Stimulated activated memory B cell treated with anti-CD40 and anti-IgM and Interleukin-4, amounts not matched to agents 10 μg/mL and 1 μg/mL and 100 μg/mL, for 72 hours (primary cell): ENCODE data around the gene PRR11.
"Not testable (repeated sequence)": the region's sequence is repeated elsewhere in the genome, so short reads cannot be mapped to it uniquely, and the experiment has no call there.

Experiments used
- ATAC-seq: fragments of 150-1000 bp; cut with Tn5 transposase; 2 replicates; pipeline ENCODE4 v1.10.0; 2021
- H3K27ac Mint-ChIP-seq: one replicate; pipeline ENCODE4 v1.8.0; 2022; ENCODE audit warnings: mild to moderate bottlenecking, mixed read lengths
- H3K27me3 Mint-ChIP-seq: one replicate; pipeline ENCODE4 v1.8.0; 2022; ENCODE audit warnings: mixed read lengths
- H3K36me3 Mint-ChIP-seq: one replicate; pipeline ENCODE4 v1.8.0; 2022; ENCODE audit warnings: mixed read lengths
- H3K4me1 Mint-ChIP-seq: one replicate; pipeline ENCODE4 v1.8.0; 2022; ENCODE audit warnings: mixed read lengths
- H3K4me3 Mint-ChIP-seq: one replicate; pipeline ENCODE4 v1.8.0; 2022; ENCODE audit warnings: mild to moderate bottlenecking, moderate library complexity, mixed read lengths
- H3K9me3 Mint-ChIP-seq: one replicate; pipeline ENCODE4 v1.8.0; 2022; ENCODE audit warnings: mixed read lengths

PRR11 gene

DNA sequence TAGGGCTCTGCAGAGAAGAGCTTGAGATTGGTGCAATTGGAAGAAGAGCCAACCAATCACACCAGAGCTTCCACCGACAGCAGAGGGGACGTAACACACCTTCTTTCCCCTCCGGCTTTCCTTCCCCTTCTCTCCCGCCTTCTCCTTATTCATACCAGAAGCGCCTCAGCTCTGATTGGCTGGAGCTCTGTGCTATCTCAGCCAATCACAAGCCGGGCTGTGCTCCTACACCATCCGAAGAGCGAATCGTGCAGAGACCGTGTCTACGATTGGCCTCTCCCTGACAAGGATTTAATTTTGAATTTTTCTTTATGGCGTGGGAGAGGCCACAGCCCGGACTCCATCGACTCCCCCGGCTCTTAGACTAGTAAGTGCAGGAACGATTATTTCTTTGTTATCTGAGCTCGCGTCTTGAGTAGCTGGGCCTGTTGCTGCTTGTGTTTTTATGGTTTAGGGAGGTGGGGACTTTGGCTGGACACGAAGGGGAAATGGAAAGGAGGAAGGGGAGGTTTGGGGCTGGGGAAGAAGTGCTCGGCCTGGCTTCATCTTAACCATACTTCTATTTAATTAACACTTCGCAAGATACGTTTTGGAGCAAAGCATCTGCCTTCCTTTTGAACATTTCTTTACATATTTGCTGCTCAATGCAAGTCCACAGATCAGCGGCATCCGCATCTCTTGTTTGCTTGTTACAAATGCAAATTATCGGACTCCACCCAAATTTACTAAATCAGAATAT, at the start of gene PRR11:
PRR11 (plus strand) TSS at position 308 of the 739 bp plus-strand sequence. CDS start 14,007 bp downstream, outside the sequence.
- H3K27ac Mint-ChIP-seq = no peak within 1 kb of the TSS

DNA sequence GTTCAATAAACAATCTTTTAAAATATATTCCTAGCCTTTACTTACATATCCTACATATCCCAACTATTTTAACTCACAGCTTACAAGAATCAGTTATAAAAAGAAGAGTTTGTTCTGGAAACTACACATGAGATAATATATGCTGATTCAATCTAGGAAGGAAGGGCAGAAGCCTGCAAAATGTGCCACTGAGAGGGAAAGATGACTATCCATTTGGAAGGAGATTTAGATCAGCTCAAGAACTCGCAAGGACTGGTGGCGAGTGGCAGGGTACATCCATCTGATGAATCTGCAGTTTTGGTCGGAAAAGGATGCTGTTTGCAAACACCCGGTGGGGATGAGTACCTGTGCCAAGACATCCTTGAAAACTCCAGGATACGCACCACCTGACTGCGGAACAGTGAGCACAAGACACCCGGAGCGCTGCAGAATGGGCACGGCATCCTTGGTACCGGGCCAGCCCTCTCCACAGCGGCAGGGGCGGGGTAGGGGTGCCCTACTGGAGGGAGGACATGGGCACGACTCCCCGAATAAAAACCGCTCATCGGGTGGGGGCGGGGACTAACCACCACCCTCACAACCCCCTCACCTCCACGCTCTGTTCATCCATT, 49.6 kb upstream of the PRR11 start:
- Mint-ChIP-seq H3K27ac (peak overlapping the region; percentile 87), H3K4me3 (peak overlapping the region; percentile 94), H3K27me3 (no peaks in the 10 kb centered on the region), H3K4me1 (peaks cover 31% of the 10 kb centered on the region), H3K9me3 (no peaks in the 10 kb centered on the region), H3K36me3 (peaks cover 19% of the 10 kb centered on the region)
- peak; percentile 71 for ATAC-seq

More for the DNA sequence above, at the start of gene PRR11:
- Mint-ChIP-seq H3K36me3 (no peaks in the 10 kb centered on the region), H3K4me3 (peak within 1 kb of the TSS; percentile 29), H3K4me1 (peaks cover 16% of the 10 kb centered on the region), H3K27me3 (no peaks in the 10 kb centered on the region), H3K9me3 (no peaks in the 10 kb centered on the region)
- ATAC-seq = peak; percentile 97

DNA sequence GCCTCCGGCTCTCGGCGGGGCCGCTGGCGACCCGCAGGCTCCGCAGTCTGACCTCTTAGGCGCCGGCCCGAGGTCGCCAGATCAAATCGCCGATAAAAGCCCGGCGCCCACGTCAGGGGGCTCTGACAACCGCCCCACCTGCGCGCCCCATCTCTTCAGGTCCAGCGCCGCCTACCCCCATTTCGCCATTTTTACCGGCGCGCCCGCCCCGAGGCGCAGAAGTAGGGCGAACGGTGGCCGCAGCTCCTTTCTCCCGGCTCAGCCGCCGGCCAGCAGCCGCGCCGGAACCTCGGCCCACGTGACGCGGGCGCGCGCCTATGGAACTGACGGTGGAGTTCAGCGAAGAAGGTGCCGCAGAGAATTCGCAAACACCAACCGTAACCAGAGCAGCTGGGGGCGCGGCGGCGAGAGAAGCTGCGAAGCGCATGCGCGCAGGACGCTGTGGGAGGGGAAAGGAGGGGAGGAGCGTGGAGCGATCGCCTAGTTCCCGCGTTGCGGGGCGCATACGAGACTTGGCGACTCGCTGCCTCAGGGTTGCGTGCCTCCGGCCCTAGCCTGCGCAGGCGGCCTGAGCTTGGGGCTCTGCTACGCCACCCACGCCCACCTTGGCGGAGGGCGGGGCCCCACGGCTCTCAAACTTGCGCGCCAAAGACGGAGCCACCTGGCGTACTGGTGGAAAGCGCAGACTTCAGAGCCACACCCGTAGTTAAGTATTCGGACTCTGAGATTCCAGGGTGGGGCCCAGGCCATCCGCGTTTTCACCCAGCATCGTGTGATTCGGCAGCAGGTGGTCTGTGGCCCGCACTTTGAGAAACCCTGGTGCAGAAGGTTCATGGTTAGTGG, 48.9 kb upstream of the PRR11 start, which contains the start of gene TRIM37:
TRIM37 (minus strand) TSS at position 418 of the 843 bp plus-strand sequence. CDS start 419 bp downstream, outside the sequence.
- peaks cover 26% of the 10 kb centered on the region for H3K4me1 Mint-ChIP-seq
- H3K27ac Mint-ChIP-seq = peak within 1 kb of the TSS; percentile 87
- peak within 1 kb of the TSS; percentile 94 for H3K4me3 Mint-ChIP-seq
- no peaks in the 10 kb centered on the region for H3K9me3 Mint-ChIP-seq
- H3K27me3 Mint-ChIP-seq = no peaks in the 10 kb centered on the region
- peaks cover 17% of the 10 kb centered on the region for H3K36me3 Mint-ChIP-seq
- ATAC-seq = peak; percentile 99

DNA sequence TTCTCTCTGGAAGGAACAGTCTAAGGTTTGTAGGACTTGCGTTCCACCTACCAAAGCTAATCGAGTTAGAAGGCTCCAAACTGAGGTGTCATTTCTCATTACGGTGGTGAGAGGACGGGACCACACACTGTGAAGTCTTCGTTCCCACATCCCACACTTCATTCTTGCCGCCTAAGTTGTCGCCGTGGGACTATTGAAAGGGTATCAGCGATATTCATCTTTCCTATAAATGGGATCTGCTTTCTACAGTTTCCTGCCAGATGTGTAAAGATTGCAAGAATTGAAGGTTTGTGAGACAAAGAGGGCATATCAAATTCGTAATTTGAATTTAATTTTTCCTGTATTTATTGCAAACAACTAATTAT, 48.3 kb upstream of the PRR11 start:
- ATAC-seq = no peak
- peaks cover 17% of the 10 kb centered on the region for H3K36me3 Mint-ChIP-seq
- H3K9me3 Mint-ChIP-seq = no peaks in the 10 kb centered on the region
- peaks cover 20% of the 10 kb centered on the region for H3K4me1 Mint-ChIP-seq
- peak overlapping the region; percentile 94 for H3K4me3 Mint-ChIP-seq
- no peaks in the 10 kb centered on the region for H3K27me3 Mint-ChIP-seq
- H3K27ac Mint-ChIP-seq = peak overlapping the region; percentile 87

DNA sequence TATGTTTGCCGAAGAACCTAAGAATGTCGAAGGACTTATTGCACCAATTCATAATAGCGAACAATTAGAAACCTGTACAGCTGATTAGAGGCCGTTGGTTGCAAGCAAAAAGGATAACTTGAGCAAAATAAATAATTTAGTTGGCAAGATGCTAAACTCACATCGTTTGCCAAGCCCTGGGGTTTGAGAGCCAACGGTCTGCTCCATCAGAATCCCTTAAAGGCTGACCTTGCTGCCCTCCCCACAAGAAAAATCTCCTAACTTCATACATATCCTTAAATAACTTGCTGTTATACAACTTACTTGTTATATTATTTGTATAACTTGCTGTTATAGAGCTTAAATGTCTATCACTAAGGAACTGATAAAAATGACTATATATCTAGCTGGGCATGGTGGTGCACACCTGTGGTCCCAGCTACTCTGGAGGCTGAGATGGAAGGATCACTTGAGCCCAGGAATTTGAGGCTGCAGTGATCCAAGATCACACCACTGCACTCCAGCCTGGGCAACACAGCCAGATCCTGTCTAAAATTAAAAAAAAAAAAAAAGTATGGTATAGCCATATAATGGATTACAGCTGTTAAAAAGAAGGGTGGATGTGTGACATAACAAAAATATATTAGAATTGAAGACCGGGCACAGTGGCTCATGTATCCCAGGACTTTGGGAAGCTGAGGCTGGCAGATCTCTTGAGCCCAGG, 47.0 kb upstream of the PRR11 start:
- Mint-ChIP-seq H3K9me3 (no peaks in the 10 kb centered on the region), H3K27ac (no peak overlapping the region), H3K4me1 (peaks cover 20% of the 10 kb centered on the region), H3K4me3 (no peak overlapping the region), H3K36me3 (peaks cover 17% of the 10 kb centered on the region), H3K27me3 (no peaks in the 10 kb centered on the region)
- ATAC-seq = no peak

DNA sequence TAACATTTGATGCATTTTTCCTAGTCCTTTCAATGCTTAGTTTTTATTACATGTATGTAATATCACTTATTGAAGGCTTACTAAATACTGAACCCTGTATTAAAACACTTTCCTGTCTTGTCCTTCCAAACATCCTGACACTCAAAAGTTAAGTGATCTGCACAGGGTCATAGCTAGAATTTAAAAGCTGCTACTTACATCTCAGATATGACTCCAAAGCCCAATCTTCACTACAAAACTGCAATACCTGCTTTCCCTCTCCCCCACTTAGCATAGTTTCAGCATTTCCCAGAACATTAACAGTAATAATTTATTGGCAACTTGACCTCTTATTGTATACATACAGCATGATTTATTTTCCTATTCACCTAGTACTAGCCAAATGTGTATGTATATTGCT, 44.6 kb upstream of the PRR11 start:
- no peak overlapping the region for H3K4me3 Mint-ChIP-seq
- H3K4me1 Mint-ChIP-seq = peaks cover 7% of the 10 kb centered on the region
- H3K27ac Mint-ChIP-seq = no peak overlapping the region
- peaks cover 11% of the 10 kb centered on the region for H3K36me3 Mint-ChIP-seq
- ATAC-seq = no peak
- H3K9me3 Mint-ChIP-seq = no peaks in the 10 kb centered on the region
- no peaks in the 10 kb centered on the region for H3K27me3 Mint-ChIP-seq

DNA sequence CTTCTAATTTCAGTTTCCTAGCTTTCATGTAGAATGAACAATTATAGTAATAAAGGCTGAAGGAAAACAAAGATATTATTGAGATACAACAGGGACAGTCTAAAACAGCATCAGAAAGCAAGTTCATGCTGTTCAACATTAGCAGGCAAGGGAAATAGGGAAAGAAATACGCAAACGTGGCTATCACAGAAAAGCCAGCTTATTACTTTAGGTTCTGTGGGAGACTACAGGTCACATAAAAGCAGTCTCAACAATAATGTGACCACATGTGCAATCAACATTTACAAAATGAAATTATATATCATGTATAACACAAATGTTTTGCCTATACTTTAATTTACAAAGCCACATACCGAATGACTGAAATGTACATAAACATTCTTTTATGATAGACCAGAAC, 44.0 kb upstream of the PRR11 start:
- no peak overlapping the region for H3K4me3 Mint-ChIP-seq
- peaks cover 6% of the 10 kb centered on the region for H3K4me1 Mint-ChIP-seq
- H3K27me3 Mint-ChIP-seq = no peaks in the 10 kb centered on the region
- no peak for ATAC-seq
- no peaks in the 10 kb centered on the region for H3K9me3 Mint-ChIP-seq
- H3K36me3 Mint-ChIP-seq = peaks cover 11% of the 10 kb centered on the region
- H3K27ac Mint-ChIP-seq = no peak overlapping the region

DNA sequence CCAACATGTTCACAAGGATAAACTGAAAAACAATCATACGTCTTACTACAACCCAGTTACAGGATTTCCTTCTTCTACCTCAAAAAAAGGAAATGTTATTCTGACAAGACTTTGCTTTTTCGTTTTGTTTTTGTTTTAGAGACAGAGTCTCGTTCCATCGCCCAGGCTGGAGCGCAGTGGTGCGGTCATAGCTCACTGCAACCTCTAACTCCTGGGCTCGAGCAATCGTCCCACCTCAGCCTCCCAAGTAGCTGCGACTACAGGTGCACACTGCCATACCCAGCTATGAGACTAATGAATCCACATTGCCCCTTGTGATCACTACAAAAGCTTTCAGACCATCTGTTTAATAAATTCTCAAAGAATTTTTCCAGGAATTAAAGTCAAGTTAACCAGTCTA, 40.1 kb upstream of the PRR11 start:
- H3K4me1 Mint-ChIP-seq = no peaks in the 10 kb centered on the region
- H3K27me3 Mint-ChIP-seq = no peaks in the 10 kb centered on the region
- ATAC-seq = no peak
- no peak overlapping the region for H3K4me3 Mint-ChIP-seq
- peaks cover 26% of the 10 kb centered on the region for H3K36me3 Mint-ChIP-seq
- no peaks in the 10 kb centered on the region for H3K9me3 Mint-ChIP-seq
- H3K27ac Mint-ChIP-seq = no peak overlapping the region

DNA sequence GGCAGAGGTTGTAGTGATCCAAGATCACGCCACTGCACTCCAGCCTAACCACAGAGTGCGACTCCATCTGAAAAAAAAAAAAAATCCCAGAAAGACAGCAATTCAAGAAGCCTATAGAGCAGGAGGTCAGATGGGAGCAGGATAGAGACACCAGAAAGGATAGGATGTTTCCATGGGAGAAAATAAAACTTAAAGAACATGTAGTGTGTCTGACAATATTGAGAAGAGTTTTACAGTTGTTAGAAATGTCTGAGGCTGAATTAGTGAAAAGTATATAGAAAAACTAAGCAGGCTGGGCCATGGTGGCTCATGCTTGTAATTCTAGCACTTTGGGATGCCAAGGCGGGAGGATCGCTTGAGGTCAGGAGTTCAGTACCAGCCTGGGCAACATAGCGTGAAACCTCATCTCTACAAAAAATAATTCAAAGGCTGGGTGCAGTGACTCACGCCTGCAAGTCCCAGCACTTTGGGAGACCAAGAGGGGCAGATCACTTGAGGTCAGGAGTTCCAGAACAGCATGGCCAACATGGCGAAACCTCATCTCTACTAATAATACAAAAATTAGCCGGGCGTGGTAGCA, 33.6 kb upstream of the PRR11 start:
- no peak for ATAC-seq
- Mint-ChIP-seq H3K27me3 (no peaks in the 10 kb centered on the region), H3K4me3 (no peak overlapping the region), H3K27ac (no peak overlapping the region), H3K9me3 (no peaks in the 10 kb centered on the region), H3K36me3 (peaks cover 19% of the 10 kb centered on the region), H3K4me1 (peaks cover 8% of the 10 kb centered on the region)

DNA sequence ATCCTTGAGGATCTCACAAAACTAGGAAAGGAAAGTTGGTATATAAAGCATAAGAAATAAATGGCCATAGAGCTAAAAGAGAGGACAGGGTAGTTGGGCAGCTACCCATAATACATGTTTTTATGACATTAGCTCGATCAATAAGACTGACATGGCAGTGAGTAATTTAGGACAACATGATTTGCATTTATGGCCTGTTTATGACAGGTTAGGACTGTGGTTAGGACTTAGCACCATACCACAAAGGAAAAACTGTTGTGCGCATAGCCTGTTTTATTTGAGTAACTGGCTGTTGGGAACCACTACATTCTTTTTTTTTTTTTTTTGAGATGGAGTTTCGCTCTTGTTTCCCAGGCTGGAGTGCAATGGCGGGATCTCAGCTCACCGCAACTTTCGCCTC, 30.9 kb upstream of the PRR11 start:
- H3K27ac Mint-ChIP-seq = no peak overlapping the region
- no peak for ATAC-seq
- H3K4me1 Mint-ChIP-seq = peaks cover 8% of the 10 kb centered on the region
- H3K4me3 Mint-ChIP-seq = no peak overlapping the region
- no peaks in the 10 kb centered on the region for H3K9me3 Mint-ChIP-seq
- no peaks in the 10 kb centered on the region for H3K27me3 Mint-ChIP-seq
- H3K36me3 Mint-ChIP-seq = peaks cover 19% of the 10 kb centered on the region

DNA sequence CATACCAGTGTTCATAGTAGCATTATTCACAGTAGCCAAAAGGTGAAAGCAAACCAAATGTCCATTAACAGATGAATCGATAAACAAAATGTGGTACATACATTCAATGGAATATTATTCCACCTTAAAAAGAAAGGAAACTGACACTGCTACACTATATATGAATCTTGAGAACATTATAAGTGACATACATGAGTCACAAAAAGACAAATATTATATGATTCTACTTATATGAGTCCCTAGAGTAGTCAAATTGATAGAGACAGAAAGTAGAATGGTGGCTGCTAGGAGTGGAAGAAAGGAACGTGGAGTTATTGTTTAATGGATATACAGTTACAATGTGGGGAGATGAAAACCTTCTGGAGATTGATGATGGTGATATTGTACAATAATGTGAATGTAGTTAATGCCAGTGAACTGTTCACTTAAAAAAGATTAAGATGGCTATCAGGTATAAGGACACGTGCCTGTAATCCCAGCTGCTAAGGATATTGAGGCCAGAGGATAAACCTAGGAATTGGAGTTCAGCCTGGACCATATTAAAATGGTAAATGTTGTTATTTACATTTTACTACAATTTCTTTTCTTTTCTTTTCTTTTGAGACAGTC, 28.6 kb upstream of the PRR11 start:
- peaks cover 19% of the 10 kb centered on the region for H3K36me3 Mint-ChIP-seq
- H3K9me3 Mint-ChIP-seq = no peaks in the 10 kb centered on the region
- H3K27me3 Mint-ChIP-seq = no peaks in the 10 kb centered on the region
- no peak for ATAC-seq
- no peak overlapping the region for H3K4me3 Mint-ChIP-seq
- H3K27ac Mint-ChIP-seq = no peak overlapping the region
- H3K4me1 Mint-ChIP-seq = peaks cover 8% of the 10 kb centered on the region

DNA sequence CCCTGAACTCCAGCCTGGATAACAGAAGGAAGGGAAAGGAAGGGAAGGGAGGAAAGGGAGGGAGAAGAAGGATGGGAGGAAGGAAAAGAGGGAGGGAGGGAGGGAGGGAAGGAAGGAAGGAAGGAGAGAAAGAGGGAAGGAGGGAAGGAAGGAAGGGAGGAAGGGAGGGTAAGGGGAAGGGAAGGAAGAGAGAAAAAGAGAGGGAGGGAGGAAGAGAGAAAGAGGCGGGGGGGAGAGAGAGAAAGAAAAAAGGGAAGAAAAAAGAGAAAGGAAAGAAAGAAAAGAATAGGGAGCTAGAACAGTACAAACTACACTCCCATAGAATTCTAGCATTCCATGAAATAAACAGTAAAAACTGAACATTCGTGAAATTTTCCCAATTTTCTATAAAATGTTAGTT, 25.7 kb upstream of the PRR11 start:
- Mint-ChIP-seq H3K4me3 (no peak overlapping the region), H3K4me1 (peaks cover 6% of the 10 kb centered on the region), H3K27me3 (no peaks in the 10 kb centered on the region), H3K9me3 (no peaks in the 10 kb centered on the region), H3K36me3 (peaks cover 19% of the 10 kb centered on the region), H3K27ac (no peak overlapping the region)
- ATAC-seq = no peak

DNA sequence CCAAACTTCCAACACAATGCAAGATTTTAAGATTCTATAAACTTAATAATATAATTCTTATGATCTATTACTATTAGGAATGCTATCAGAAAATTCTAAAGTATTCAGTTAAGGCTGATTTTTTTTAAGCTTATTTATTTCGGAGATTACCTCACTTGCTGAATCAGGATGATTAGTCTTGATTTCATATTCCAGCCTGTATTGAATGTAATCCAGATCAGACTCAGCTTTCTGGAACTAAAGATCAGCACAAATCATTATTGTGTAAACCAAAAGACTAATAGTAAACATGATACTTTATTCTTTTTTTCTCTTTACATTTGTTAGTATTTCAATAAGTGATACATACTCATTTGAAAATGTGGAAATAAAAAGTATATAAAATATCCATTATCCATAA, 24.4 kb upstream of the PRR11 start:
- no peak for ATAC-seq
- H3K27me3 Mint-ChIP-seq = no peaks in the 10 kb centered on the region
- H3K9me3 Mint-ChIP-seq = no peaks in the 10 kb centered on the region
- no peak overlapping the region for H3K4me3 Mint-ChIP-seq
- peaks cover 6% of the 10 kb centered on the region for H3K4me1 Mint-ChIP-seq
- H3K36me3 Mint-ChIP-seq = peaks cover 19% of the 10 kb centered on the region
- H3K27ac Mint-ChIP-seq = no peak overlapping the region

DNA sequence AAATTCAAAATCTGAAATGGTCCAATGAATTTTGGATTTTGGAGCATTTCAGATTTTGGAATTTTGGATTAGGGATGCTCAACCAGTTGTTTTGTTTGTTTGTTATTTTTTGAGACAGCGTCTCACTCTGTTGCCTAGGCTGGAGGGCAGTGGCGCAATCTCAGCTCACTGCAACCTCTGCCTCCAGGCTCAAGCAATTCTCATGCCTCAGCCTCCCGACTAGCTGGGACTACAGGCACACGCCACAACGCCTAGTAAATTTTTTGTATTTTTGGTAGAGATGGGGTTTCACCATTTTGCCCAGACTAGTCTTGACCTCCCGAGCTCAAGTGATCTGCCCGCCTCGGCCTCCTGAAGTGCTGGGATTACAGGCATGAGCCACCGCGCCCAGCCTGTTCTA, 17.2 kb upstream of the PRR11 start:
- H3K36me3 Mint-ChIP-seq, ATAC-seq, H3K9me3 Mint-ChIP-seq, H3K27me3 Mint-ChIP-seq, H3K4me3 Mint-ChIP-seq, H3K27ac Mint-ChIP-seq, H3K4me1 Mint-ChIP-seq: not testable (repeated sequence)
